Measurements from ENCODE around the gene SLC25A51.

DNA sequence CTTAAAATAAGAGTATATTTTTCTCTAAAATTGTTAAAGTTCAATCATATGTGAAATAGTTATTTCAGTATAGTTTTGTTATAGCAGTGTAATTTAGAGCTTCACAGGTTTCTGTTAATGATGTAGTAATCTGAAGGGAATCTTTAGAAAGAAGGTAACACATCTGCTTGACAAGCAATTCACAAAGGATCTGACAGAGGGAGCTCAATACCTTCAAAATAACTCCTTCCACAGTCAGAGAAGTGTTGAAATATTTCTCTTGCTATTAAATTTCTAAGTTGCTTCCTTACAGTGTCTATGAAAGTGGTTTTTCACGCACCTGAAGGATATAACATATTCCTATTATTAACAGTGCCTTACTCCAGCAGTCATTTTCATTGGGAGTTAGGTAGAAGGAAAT lies 44.9 kb downstream of the SLC25A51 start:
- TF ChIP-seq CTCF (IDR thresholded peaks at IDR 0.05) (no peak), POLR2A (IDR thresholded peaks at IDR 0.05) (no peak), POLR2AphosphoS5 (IDR thresholded peaks at IDR 0.05) (no peak), EP300 (IDR thresholded peaks at IDR 0.05) (no peak)

All from upper lobe of left lung (tissue), 4 donors.